ENCODE measurements around the gene SAPCD1. TPM values are rescaled to one million over a fixed set of nuclear protein-coding genes. Genes with fewer than 3 reads are reported as not detected.

SAPCD1 gene
- total RNA-seq, 4 donors from 2014 or later: 0.83 TPM; not detected in 3

DNA sequence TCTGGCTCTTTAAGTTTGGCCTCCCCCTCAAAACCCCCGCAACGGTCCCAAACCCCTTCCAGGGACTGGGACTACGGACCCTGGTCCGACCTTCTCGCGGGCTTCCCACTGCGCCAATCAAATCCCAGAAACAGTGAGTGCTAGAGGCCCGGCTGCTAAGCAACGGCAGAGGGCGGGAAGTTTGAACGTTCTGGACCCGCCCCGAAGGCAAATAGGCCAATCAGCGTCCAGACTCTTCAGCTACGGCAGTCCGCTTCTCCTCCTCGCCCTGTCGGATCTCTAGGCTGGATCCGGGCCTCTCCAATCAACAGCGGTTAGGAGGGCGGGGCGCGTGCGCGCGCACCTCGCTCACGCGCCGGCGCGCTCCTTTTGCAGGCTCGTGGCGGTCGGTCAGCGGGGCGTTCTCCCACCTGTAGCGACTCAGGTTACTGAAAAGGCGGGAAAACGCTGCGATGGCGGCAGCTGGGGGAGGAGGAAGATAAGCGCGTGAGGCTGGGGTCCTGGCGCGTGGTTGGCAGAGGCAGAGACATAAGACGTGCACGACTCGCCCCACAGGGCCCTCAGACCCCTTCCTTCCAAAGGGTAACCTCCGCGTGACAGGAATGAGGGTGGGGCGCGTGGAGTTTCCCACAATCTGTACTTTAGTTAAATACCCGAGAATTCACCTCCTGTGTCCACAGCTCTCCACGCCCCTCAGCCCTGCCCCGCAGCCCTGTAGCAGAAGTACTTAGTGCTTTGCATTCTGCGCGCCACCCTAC is 22.6 kb upstream of the SAPCD1 start, which contains the start of gene MSH5:
MSH5 (plus strand) TSS at position 367 of the 758 bp plus-strand sequence. CDS start 462 bp downstream, outside the sequence.
- 2% methylated on average over 13 of the region's 58 CpGs for WGBS
- Histone ChIP-seq H3K36me3 (peaks cover 0 to 8% (median 0%) of the 10 kb centered on the region in 4 donors), H3K4me3 (peak within 1 kb of the TSS; percentile 69 to 78 (median 73)), H3K4me1 (peaks cover 29 to 47% (median 43%) of the 10 kb centered on the region in 4 donors), H3K27ac (replicated peaks in 1 of 4) (peak within 1 kb of the TSS; percentile 48 to 90 (median 78)), H3K27me3 (no peaks in the 10 kb centered on the region), H3K9me3 (no peaks in the 10 kb centered on the region)
- DNase-seq (ENCODE audit: extremely low spot score): peak; percentile 100
- TF ChIP-seq, protein P1, sequence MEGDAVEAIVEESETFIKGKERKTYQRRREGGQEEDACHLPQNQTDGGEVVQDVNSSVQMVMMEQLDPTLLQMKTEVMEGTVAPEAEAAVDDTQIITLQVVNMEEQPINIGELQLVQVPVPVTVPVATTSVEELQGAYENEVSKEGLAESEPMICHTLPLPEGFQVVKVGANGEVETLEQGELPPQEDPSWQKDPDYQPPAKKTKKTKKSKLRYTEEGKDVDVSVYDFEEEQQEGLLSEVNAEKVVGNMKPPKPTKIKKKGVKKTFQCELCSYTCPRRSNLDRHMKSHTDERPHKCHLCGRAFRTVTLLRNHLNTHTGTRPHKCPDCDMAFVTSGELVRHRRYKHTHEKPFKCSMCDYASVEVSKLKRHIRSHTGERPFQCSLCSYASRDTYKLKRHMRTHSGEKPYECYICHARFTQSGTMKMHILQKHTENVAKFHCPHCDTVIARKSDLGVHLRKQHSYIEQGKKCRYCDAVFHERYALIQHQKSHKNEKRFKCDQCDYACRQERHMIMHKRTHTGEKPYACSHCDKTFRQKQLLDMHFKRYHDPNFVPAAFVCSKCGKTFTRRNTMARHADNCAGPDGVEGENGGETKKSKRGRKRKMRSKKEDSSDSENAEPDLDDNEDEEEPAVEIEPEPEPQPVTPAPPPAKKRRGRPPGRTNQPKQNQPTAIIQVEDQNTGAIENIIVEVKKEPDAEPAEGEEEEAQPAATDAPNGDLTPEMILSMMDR (IDR thresholded peaks at IDR 0.05): peak in 1 of 3 experiments; percentile 12
- TF ChIP-seq EP300 (IDR thresholded peaks at IDR 0.05) (no peak), POLR2AphosphoS5 (IDR thresholded peaks at IDR 0.05) (peak; percentile 84 to 88), POLR2A (IDR thresholded peaks at IDR 0.05; ENCODE audit: low read depth) (no peak)
- intact Hi-C loops (cut with DNase I): loop anchor here (5.0 kb wide), 1 partner anchor 57 kb away; the partner anchor contains the start of gene VARS1

DNA sequence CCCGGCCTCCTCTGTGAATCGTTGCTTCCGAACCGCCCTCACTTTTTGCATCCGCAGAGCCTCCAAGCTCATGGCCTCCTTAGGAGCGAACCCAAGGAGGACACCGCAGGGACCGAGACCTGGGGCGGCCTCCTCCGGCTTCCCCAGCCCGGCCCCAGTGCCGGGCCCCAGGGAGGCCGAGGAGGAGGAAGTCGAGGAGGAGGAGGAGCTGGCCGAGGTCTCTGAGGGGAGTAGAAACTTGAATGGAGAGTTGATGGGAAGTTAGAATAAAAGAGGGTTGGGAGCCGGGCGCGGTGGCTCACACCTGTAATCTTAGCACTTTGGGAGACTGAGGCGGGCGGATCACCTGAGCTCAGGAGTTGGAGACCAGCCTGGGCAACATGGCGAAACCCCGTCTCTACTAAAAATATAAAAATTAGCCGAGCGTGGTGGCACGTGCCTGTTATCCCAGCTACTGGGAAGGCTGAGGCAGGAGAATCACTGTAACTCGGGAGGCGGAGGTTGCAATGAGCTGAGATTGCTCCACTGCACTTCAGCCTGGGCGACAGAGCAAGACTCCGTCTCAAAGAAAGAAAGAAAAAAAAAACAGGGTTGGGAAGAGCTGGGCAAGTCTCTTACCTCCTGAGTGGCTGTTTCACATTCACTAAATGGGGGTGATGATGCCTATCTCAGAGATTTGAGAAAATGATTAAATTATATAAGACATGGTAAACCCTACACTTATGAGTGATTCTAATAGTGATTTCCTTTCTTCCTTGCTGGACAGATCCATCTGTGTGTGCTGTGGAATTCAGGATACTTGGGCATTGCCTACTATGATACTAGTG is 21.8 kb upstream of the SAPCD1 start:
- TF ChIP-seq, protein P1 (IDR thresholded peaks at IDR 0.05): no peak
- TF ChIP-seq POLR2AphosphoS5 (IDR thresholded peaks at IDR 0.05): no peak
- no peak for TF ChIP-seq POLR2A (IDR thresholded peaks at IDR 0.05; ENCODE audit: low read depth)
- no peak for TF ChIP-seq EP300 (IDR thresholded peaks at IDR 0.05)
- Histone ChIP-seq H3K27me3 (no peaks in the 10 kb centered on the region), H3K9me3 (no peaks in the 10 kb centered on the region), H3K4me1 (peaks cover 29 to 41% (median 38%) of the 10 kb centered on the region in 4 donors), H3K4me3 (peak overlapping the region; percentile 69 to 78 (median 73)), H3K27ac (replicated peaks in 1 of 4) (peak overlapping the region; percentile 48 to 73 (median 68)), H3K36me3 (peaks cover 0 to 8% (median 0%) of the 10 kb centered on the region in 4 donors)
- intact Hi-C loops (cut with DNase I): no loop called here
- 22% methylated on average over 29 of the region's 29 CpGs for WGBS
- DNase-seq (ENCODE audit: extremely low spot score): no peak

DNA sequence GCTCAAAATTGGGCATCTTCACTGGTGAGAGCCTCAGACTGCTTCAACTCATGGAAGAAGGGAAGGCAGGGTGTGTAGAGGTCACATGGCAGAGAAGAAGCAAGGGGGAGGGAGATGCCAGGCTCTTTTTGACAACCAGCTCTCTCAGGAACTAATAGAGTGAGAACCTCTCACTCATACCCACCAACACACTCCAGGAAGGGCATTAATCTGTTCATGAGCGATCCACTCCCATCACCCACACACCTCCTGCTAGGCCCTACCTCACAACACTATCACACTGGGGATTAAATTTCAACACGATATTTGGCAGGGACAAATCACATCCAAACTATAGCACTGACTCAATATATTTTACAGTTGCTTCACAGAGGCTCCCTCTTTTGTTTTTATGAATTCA is 20.6 kb upstream of the SAPCD1 start:
- intact Hi-C loops (cut with DNase I): no loop called here
- H3K4me1 ChIP-seq: peaks cover 25 to 41% (median 37%) of the 10 kb centered on the region in 4 donors
- H3K9me3 ChIP-seq: no peaks in the 10 kb centered on the region
- H3K4me3 ChIP-seq: no peak overlapping the region
- no peak overlapping the region for H3K27ac ChIP-seq (replicated peaks in 1 of 4)
- no peak for TF ChIP-seq POLR2A (IDR thresholded peaks at IDR 0.05; ENCODE audit: low read depth)
- no peak for DNase-seq (ENCODE audit: extremely low spot score)
- WGBS: 90% methylated on average over 2 of the region's 2 CpGs
- H3K36me3 ChIP-seq: peaks cover 0 to 8% (median 0%) of the 10 kb centered on the region in 4 donors
- H3K27me3 ChIP-seq: no peaks in the 10 kb centered on the region

DNA sequence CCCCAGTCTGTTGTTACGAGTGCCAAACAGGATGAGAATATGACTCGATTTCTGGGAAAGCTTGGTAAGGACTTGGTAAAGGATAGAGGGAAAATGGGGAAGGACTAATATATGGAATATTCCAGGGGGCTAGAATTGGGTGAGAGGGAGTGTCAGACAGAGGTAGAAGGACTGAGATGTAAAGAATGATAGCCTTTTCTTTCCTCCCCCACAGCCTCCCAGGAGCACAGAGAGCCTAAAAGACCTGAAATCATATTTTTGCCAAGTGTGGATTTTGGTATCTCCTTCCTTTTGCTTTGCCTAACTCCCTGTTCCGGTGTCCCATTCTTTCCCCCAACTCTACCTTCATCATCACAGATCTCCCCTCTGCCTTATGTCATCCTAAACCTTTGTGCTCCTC is 19.6 kb upstream of the SAPCD1 start:
- H3K36me3 ChIP-seq: peaks cover 0 to 8% (median 0%) of the 10 kb centered on the region in 4 donors
- H3K27me3 ChIP-seq: no peaks in the 10 kb centered on the region
- H3K9me3 ChIP-seq: no peaks in the 10 kb centered on the region
- no peak overlapping the region for H3K4me3 ChIP-seq
- TF ChIP-seq POLR2A (IDR thresholded peaks at IDR 0.05; ENCODE audit: low read depth): no peak
- no peak overlapping the region for H3K27ac ChIP-seq (replicated peaks in 1 of 4)
- intact Hi-C loops (cut with DNase I): no loop called here
- H3K4me1 ChIP-seq: peaks cover 16 to 41% (median 34%) of the 10 kb centered on the region in 4 donors
- WGBS: 84% methylated on average over 3 of the region's 3 CpGs
- DNase-seq (ENCODE audit: extremely low spot score): no peak

DNA sequence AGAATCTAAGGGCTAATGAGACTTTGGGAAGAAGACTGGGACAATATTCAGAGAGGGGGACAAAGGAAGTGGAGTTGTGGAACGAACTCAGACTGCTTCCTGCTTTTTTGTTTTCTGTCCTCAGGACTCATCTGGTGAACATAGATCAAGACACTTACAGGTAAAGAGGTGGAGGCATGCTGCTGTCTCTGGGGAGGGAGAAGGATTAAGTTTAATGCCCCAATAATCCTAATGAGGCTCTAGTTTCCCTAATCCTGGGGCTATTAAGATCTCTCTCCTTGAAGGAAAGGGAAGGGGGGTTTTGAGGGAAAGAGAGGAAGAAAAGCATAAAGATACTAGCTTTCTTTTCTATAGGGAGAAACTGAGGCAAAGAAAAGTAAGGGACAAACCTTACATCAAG is 18.0 kb upstream of the SAPCD1 start:
- no peak for DNase-seq (ENCODE audit: extremely low spot score)
- peaks cover 0 to 8% (median 0%) of the 10 kb centered on the region in 4 donors for H3K36me3 ChIP-seq
- no peak overlapping the region for H3K27ac ChIP-seq (replicated peaks in 1 of 4)
- no peaks in the 10 kb centered on the region for H3K27me3 ChIP-seq
- H3K4me1 ChIP-seq: peaks cover 9 to 30% (median 21%) of the 10 kb centered on the region in 4 donors
- 53% methylated on average over 1 of the region's 1 CpG for WGBS
- no peaks in the 10 kb centered on the region for H3K9me3 ChIP-seq
- intact Hi-C loops (cut with DNase I): no loop called here
- TF ChIP-seq POLR2AphosphoS5 (IDR thresholded peaks at IDR 0.05): no peak
- TF ChIP-seq EP300 (IDR thresholded peaks at IDR 0.05): no peak
- TF ChIP-seq, protein P1 (IDR thresholded peaks at IDR 0.05): no peak
- no peak for TF ChIP-seq POLR2A (IDR thresholded peaks at IDR 0.05; ENCODE audit: low read depth)
- H3K4me3 ChIP-seq: no peak overlapping the region
